ENCODE results near the gene TPSAB1.

Gene TPSAB1

DNA sequence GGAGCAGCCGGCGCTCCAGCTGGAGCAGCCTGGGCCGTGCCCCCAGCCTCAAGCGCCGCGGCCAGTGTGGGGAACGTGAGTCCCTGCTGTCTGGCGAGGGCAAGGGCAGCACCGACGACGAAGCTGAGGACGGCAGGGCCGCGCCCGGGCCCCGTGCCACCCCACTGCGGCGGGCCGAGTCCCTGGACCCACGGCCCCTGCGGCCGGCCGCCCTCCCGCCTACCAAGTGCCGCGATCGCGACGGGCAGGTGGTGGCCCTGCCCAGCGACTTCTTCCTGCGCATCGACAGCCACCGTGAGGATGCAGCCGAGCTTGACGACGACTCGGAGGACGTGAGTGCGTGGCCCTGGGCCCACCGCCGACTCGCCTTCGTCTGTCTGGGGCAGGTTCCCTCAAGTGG lies 31.4 kb upstream of the TPSAB1 start:
- in situ Hi-C loops (cut with HindIII; ENCODE audit: low sequenced_read_pairs), result no loop called here

- in situ Hi-C loops (cut with HindIII; ENCODE audit: low sequenced_read_pairs), result no loop called here
Observed at GRCh38 chr16:1210461-1210860, 30.0 kb upstream of the TPSAB1 start.

- in situ Hi-C loops (cut with HindIII; ENCODE audit: low sequenced_read_pairs), result no loop called here
Observed at GRCh38 chr16:1211451-1212268, 28.8 kb upstream of the TPSAB1 start.

- in situ Hi-C loops (cut with HindIII; ENCODE audit: low sequenced_read_pairs), result no loop called here
Observed at GRCh38 chr16:1212616-1213194, 27.8 kb upstream of the TPSAB1 start.

- in situ Hi-C loops (cut with HindIII; ENCODE audit: low sequenced_read_pairs), result no loop called here
Observed at GRCh38 chr16:1213231-1213630, 27.3 kb upstream of the TPSAB1 start.

- in situ Hi-C loops (cut with HindIII; ENCODE audit: low sequenced_read_pairs), result no loop called here
Observed at GRCh38 chr16:1213796-1214372, 26.6 kb upstream of the TPSAB1 start.

GRCh38 chr16:1214719-1215118 lies 25.8 kb upstream of the TPSAB1 start:
- in situ Hi-C loops (cut with HindIII; ENCODE audit: low sequenced_read_pairs), result no loop called here

DNA sequence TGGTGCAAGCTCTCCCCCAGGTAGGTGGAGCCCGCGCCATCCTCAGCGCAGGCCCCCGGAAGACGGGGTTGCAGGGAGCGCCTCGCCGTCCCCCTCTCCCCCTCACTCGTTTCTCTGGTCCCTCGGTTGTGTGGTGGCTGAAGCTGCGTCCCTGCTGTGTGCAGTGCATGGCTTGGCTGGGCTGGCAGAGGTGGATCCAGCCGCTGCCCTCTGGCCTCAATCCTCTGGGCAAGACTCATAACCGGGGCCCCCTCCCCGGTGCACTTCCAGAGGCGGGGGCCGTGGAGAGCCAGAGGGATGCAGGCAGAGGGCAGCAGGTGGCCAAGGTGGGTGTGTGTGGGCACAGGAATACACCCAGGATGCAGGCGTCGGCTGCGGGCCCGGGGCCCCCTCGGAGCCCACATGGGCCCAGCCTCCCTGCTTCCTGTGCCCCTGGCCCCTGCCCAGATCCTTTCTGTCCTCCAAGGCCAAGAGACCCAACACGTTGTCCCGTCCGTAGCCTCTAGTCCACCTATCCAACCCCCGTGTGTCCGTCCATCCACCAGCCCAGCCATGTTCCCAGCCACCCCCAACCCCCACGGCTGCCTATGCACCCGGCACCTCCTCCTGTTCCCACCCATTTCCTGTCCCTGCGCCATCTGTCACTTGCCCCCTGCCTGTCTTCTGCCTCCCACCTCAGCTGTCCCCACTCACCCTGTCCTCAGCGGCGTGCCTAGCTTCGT lies 24.8 kb upstream of the TPSAB1 start:
- in situ Hi-C loops (cut with HindIII; ENCODE audit: low sequenced_read_pairs), result no loop called here

- in situ Hi-C loops (cut with HindIII; ENCODE audit: low sequenced_read_pairs), result no loop called here
Observed at GRCh38 chr16:1216296-1216619, 24.2 kb upstream of the TPSAB1 start.

DNA sequence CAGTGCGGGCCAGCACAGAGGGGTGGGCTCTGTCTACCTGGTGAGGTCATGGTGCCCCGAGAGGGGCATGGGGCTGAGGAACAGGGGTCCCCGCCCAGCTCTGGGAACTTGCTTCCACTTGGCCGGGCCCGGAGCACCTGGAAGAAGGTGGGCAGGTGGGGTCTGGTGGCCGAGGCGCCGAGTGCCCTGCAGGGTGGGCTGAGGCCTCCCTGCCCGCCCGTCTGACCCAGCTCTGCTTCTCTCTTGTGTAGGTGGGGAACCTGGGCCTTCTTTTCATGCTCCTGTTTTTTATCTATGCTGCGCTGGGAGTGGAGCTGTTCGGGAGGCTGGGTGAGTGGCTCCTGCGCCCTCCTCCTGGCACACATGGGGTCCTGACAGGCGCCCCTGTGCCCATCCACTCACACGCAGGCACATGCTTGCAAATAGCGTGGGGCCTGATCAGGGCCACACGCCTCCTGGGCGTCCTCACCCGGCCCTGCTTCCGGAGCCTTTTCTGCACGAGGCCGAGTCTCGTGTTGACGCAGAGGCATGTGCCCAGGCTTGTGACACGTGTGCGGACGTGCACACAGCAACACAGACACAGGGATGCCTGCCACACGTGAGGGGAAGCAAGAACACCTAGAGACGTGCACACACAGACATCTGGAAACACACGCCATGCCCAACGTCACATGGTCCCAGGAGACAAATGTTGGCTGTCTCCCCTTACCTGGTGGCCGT lies 23.7 kb upstream of the TPSAB1 start:
- in situ Hi-C loops (cut with HindIII; ENCODE audit: low sequenced_read_pairs), result no loop called here

GRCh38 chr16:1217526-1217925 lies 23.0 kb upstream of the TPSAB1 start:
- in situ Hi-C loops (cut with HindIII; ENCODE audit: low sequenced_read_pairs), result no loop called here

- in situ Hi-C loops (cut with HindIII; ENCODE audit: low sequenced_read_pairs), result no loop called here
Observed at GRCh38 chr16:1218061-1218929, 22.2 kb upstream of the TPSAB1 start.

GRCh38 chr16:1218930-1219611 lies 21.4 kb upstream of the TPSAB1 start:
- in situ Hi-C loops (cut with HindIII; ENCODE audit: low sequenced_read_pairs), result no loop called here

DNA sequence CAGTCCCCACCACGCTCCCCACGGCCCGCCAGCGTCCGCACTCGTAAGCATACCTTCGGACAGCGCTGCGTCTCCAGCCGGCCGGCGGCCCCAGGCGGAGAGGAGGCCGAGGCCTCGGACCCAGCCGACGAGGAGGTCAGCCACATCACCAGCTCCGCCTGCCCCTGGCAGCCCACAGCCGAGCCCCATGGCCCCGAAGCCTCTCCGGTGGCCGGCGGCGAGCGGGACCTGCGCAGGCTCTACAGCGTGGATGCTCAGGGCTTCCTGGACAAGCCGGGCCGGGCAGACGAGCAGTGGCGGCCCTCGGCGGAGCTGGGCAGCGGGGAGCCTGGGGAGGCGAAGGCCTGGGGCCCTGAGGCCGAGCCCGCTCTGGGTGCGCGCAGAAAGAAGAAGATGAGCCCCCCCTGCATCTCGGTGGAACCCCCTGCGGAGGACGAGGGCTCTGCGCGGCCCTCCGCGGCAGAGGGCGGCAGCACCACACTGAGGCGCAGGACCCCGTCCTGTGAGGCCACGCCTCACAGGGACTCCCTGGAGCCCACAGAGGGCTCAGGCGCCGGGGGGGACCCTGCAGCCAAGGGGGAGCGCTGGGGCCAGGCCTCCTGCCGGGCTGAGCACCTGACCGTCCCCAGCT lies 20.3 kb upstream of the TPSAB1 start:
- in situ Hi-C loops (cut with HindIII; ENCODE audit: low sequenced_read_pairs), result no loop called here

DNA sequence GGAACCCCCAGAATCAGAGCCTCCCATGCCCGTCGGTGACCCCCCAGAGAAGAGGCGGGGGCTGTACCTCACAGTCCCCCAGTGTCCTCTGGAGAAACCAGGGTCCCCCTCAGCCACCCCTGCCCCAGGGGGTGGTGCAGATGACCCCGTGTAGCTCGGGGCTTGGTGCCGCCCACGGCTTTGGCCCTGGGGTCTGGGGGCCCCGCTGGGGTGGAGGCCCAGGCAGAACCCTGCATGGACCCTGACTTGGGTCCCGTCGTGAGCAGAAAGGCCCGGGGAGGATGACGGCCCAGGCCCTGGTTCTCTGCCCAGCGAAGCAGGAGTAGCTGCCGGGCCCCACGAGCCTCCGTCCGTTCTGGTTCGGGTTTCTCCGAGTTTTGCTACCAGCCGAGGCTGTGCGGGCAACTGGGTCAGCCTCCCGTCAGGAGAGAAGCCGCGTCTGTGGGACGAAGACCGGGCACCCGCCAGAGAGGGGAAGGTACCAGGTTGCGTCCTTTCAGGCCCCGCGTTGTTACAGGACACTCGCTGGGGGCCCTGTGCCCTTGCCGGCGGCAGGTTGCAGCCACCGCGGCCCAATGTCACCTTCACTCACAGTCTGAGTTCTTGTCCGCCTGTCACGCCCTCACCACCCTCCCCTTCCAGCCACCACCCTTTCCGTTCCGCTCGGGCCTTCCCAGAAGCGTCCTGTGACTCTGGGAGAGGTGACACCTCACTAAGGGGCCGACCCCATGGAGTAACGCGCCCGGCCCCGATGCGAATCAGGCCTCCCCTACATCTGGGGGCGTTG lies 19.5 kb upstream of the TPSAB1 start:
- in situ Hi-C loops (cut with HindIII; ENCODE audit: low sequenced_read_pairs), result no loop called here

DNA sequence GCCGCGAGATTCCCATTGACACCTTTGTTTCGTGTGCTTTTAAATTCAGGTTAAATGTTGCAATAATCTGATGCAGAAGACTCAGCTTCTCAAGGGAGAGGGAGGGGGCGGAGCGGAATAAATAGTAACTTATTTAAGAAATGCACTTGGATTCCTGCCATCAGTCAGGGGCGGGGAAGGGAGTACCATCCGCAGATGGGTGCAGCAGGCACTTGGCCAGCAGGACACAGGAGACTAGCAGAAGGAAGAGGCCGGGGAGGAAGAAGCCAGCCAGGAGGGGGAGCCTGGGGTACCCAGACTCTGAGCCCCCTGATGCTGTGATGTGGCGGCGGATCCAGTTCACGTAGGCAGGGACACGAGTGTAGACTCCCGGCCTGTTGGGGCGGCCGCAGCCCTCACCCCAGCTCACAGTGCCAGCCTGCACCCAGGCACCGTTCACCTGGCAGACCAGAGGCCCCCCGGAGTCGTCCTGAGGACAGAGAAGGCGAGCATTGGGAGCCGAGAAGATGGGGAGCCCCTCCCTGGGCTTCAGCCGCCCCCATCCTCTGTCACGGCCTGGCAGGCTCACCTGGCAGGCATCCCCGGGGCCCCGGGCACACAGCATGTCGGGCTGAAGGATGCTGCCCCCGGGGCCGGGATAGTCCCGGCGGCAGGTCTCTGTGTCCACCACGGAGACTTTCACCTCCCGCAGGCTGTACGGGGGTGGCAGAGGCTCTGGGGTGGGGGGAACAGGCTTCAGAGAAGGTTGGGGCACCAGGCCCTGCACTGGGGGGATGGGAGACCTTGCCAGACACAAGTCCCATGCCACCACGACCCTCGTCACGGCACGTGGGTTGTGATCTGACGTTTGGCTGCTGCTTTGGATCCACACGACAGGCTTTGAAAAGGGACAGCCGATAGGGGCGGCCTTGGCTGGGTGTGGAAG lies 18.6 kb upstream of the TPSAB1 start:
- in situ Hi-C loops (cut with HindIII; ENCODE audit: low sequenced_read_pairs), result no loop called here
